T-cell (primary cell): ENCODE results near the gene CNPPD1. TPM values are rescaled to one million over a fixed set of nuclear protein-coding genes. Genes with fewer than 3 reads are reported as not detected.

Experiments used
- ATAC-seq, 4 experiments: fragments of 200-7000 bp in 3 of 4; fragments of 150-1000 bp in 1 of 4; cut with Tn5 transposase; replicated peaks in 1 of 4; 1 replicate in 3 of 4; 2 replicates in 1 of 4; pipeline ENCODE4 v1.10.0; 2021; ENCODE audit warnings: moderate library complexity in 3 of 4, mild to moderate bottlenecking in 2 of 4, moderate number of reproducible peaks in 1 of 4
- CTCF ChIA-PET, 2 donors: fragments of 300-600 bp; sonication (Branson Sonifier 250); formaldehyde crosslinking; loops; one replicate each; lab custom pipeline; 2022; ENCODE audit warnings: antibody characterized with exemption in 2 of 2; lab: Charles Lee
- POLR2A ChIA-PET, 2 donors: fragments of 300-600 bp; sonication (Branson Sonifier 250); formaldehyde crosslinking; loops; one replicate each; lab custom pipeline; 2022; ENCODE audit warnings: antibody characterized with exemption in 2 of 2; lab: Charles Lee
- DNase-seq, 35 experiments: peaks; one replicate each; pipeline versions ENCODE4 v3.0.0 to v3.0.0-alpha.2; 2013 to 2023
- H3K27ac ChIP-seq: one replicate; pipeline ENCODE4 v1.5.1; 2013; ENCODE audit warnings: low read length
- H3K27me3 ChIP-seq, 2 experiments: replicated peaks in 1 of 2; 1 replicate in 1 of 2; 2 replicates in 1 of 2; pipeline versions ENCODE4 v1.6.1 to v1.7.0; 2013; ENCODE audit warnings: low read length in 1 of 2, mixed read lengths in 1 of 2; ENCODE audit not compliant: control insufficient read depth in 2 of 2, insufficient read depth in 2 of 2; ENCODE audit errors: extremely low read depth in 1 of 2
- H3K36me3 ChIP-seq, 2 donors: 1 replicate in 1 of 2; 2 replicates in 1 of 2; pipeline versions ENCODE4 v1.6.1 to v1.7.0; 2013; ENCODE audit warnings: low read length in 1 of 2; ENCODE audit not compliant: control insufficient read depth in 2 of 2, insufficient read depth in 1 of 2; ENCODE audit errors: extremely low read depth in 1 of 2
- H3K4me1 ChIP-seq, 2 experiments: 1 replicate in 1 of 2; 2 replicates in 1 of 2; pipeline versions ENCODE4 v1.6.1 to v1.7.0; 2013; ENCODE audit warnings: low read length in 2 of 2, mixed read lengths in 1 of 2; ENCODE audit not compliant: insufficient read depth in 2 of 2, control insufficient read depth in 1 of 2; ENCODE audit errors: extremely low read depth in 1 of 2
- H3K4me3 ChIP-seq, 2 donors: 1 replicate in 1 of 2; 2 replicates in 1 of 2; pipeline versions ENCODE4 v1.5.1 to v1.7.0; 2013; ENCODE audit warnings: mild to moderate bottlenecking in 2 of 2, low read length in 1 of 2, moderate library complexity in 1 of 2; ENCODE audit not compliant: control insufficient read depth in 1 of 2; ENCODE audit errors: extremely low read depth in 1 of 2
- H3K9me3 ChIP-seq: 2 replicates; pipeline ENCODE4 v1.7.0; 2013
- H3K27ac Mint-ChIP-seq, 2 donors: one replicate each; pipeline ENCODE4 v1.8.0; 2020 to 2021; ENCODE audit warnings: mild to moderate bottlenecking in 2 of 2, mixed read lengths in 2 of 2
- H3K27me3 Mint-ChIP-seq, 2 donors: one replicate each; pipeline ENCODE4 v1.8.0; 2021 to 2022; ENCODE audit warnings: mixed read lengths in 2 of 2
- H3K36me3 Mint-ChIP-seq: one replicate; pipeline ENCODE4 v1.8.0; 2021; ENCODE audit warnings: mixed read lengths
- H3K4me1 Mint-ChIP-seq, 3 donors: one replicate each; pipeline ENCODE4 v1.8.0; 2020 to 2022; ENCODE audit warnings: mixed read lengths in 3 of 3, mild to moderate bottlenecking in 1 of 3
- H3K4me3 Mint-ChIP-seq, 3 donors: one replicate each; pipeline ENCODE4 v1.8.0; 2020 to 2022; ENCODE audit warnings: mild to moderate bottlenecking in 3 of 3, mixed read lengths in 3 of 3, moderate library complexity in 3 of 3
- H3K9me3 Mint-ChIP-seq, 3 donors: one replicate each; pipeline ENCODE4 v1.8.0; 2020 to 2022; ENCODE audit warnings: mixed read lengths in 3 of 3
- WGBS: methylation state at CpG from one replicate; pipeline ENCODE4 v1.1.5; 2013; ENCODE audit warnings: missing lambda C conversion rate; ENCODE audit not compliant: insufficient coverage; 5-methylcytosine and 5-hydroxymethylcytosine counted together
- total RNA-seq, 35 experiments: library from RNA in 6 of 35; stranded (reverse) in 6 of 35; fragments of 120-200 nt in 1 of 35; gene quantifications; one replicate each; pipeline versions ENCODE4 v1.2.1 to v1.2.4 and lab custom pipeline; 2013 to 2026

Gene CNPPD1
- total RNA-seq, 5 donors from 2014 or later (not counting 1 experiment from before 2014, with no cell fraction given) = 49.2 to 89.5 (median 83.2) TPM

DNA sequence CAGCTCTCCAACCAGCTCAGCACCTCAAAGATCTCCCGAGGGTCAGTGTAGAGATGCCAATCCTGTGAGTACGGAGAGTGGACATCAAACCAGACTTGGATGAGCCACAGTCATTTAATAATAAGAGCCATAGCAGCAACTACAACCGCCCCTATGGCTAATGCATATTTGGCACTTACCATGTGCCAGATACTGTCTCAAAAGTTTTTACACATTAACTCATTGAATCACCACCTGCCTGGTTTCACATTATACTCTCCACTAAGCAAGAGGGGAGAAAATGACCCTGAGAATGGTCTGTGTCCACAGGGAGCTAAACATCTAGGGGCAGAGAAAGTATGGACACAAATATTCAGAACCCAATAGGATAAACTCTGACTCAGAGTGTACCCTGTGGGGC lies 2.6 kb downstream of the CNPPD1 start:
- no peaks in the 10 kb centered on the region for H3K9me3 Mint-ChIP-seq
- H3K4me3 ChIP-seq = no peak overlapping the region
- peaks cover 20 to 51% of the 10 kb centered on the region in 2 experiments for H3K4me1 ChIP-seq
- peak overlapping the region; percentile 69 to 86 for H3K27ac Mint-ChIP-seq
- H3K4me3 Mint-ChIP-seq = peak overlapping the region; percentile 62 to 92 (median 88)
- H3K27me3 Mint-ChIP-seq = no peaks in the 10 kb centered on the region
- CTCF ChIA-PET = interaction anchor here (0.6 to 3.0 kb wide), 7 partner anchors 8 to 102 kb away, joined by 3 to 11 read pairs (median 5); partner anchors contain the start of gene NHEJ1 (in 1 of the 2)
- H3K36me3 ChIP-seq = peaks cover 4 to 39% of the 10 kb centered on the region in 2 donors
- H3K9me3 ChIP-seq = no peaks in the 10 kb centered on the region
- POLR2A ChIA-PET = interaction anchor here (0.6 to 1.0 kb wide), 4 partner anchors 32 to 146 kb away, joined by 3 to 6 read pairs (median 4); partner anchors contain the start of genes GLB1L (in 1 of the 2) and STK16 (in 1 of the 2)
- ATAC-seq = no peak
- H3K27ac ChIP-seq = no peak overlapping the region
- no peak for DNase-seq
- WGBS = 95% methylated on average over 2 of the region's 3 CpGs
- H3K4me1 Mint-ChIP-seq = peaks cover 42 to 58% (median 46%) of the 10 kb centered on the region in 3 donors
- no peaks in the 10 kb centered on the region for H3K27me3 ChIP-seq
- H3K36me3 Mint-ChIP-seq = peaks cover 32% of the 10 kb centered on the region

DNA sequence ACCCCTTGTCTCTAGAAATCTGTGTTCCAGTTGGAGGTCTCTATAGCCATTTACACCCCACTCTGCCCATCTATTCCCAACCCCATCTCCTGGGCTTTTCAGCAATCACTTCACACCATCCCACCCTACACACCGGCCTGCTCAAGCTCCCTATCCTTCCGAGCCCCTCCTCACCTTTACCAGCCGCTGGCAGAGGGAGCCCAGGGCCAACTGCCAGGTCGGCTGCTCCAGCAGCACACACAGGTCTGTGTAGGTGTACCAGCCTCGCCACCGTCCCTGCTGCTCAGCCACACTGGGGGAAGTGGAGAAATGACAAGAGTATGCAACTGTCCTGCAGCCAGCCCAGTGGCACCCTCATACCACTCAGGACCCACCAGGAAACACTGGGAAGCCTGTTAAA lies 3.5 kb downstream of the CNPPD1 start:
- DNase-seq (no peak), ATAC-seq (no peak)
- peak overlapping the region; percentile 15 to 39 for H3K27ac Mint-ChIP-seq
- peaks cover 15 to 45% of the 10 kb centered on the region in 2 experiments for H3K4me1 ChIP-seq
- ChIA-PET POLR2A (no interaction called here), CTCF (interaction anchor here (0.6 to 0.8 kb wide), 2 partner anchors 31 to 296 kb away, joined by 3 to 8 read pairs; no protein-coding TSS in a partner anchor)
- H3K4me3 ChIP-seq = no peak overlapping the region
- peaks cover 30% of the 10 kb centered on the region for H3K36me3 Mint-ChIP-seq
- no peak overlapping the region for H3K4me3 Mint-ChIP-seq
- no CpG with 5 or more reads among the region's 6 CpGs for WGBS
- no peaks in the 10 kb centered on the region for H3K9me3 Mint-ChIP-seq
- H3K27ac ChIP-seq = no peak overlapping the region
- H3K27me3 Mint-ChIP-seq = no peaks in the 10 kb centered on the region
- H3K9me3 ChIP-seq = no peaks in the 10 kb centered on the region
- H3K4me1 Mint-ChIP-seq = peaks cover 35 to 51% (median 41%) of the 10 kb centered on the region in 3 donors
- H3K27me3 ChIP-seq = no peaks in the 10 kb centered on the region
- peaks cover 4 to 39% of the 10 kb centered on the region in 2 donors for H3K36me3 ChIP-seq

DNA sequence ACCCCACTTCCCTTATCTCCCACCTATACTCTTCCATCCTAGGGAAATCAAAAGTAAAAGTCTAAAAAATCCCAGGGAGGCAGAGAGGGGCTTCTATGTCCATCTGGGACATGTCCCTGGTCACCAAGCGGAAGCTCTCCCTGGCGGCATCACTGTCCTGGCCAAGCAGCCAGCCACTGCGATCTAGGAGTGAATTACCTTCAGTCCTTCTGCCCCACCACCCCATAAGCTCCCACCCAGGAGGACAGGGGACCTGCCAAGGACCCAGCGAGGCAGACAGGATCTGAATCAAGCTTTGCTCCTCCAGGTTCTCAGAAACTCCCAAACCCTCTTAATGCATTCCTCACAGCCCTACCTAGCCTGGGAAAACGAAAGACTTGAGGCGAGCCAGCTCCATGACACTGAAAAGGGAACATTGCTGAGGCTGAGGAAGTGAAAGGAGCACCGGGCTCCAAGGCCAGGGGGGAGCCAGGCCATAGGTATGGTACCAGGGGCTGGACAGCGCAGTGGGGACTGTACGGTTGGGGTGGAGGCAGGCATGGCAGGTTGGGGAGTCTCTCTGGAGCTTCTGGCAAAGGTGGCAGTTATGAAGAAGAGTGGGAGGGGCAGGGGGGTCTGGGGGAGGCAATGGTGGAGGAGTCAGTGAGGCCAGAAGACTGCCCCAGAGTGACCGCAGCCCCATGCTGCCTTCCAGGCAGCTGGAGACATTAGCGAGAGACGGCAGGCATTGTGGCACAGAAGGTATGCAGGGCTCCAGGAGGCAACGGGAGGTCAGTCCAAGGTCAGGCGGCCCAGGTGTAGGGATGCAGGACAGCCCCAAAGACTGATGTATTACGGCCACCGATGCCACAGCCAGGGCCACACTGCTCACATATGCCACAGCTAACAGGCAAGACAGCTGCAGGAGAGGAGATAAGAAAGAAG lies 4.2 kb downstream of the CNPPD1 start:
- H3K27me3 Mint-ChIP-seq = no peaks in the 10 kb centered on the region
- no peak for DNase-seq
- H3K4me1 ChIP-seq = peaks cover 14 to 43% of the 10 kb centered on the region in 2 experiments
- H3K36me3 Mint-ChIP-seq = peaks cover 30% of the 10 kb centered on the region
- H3K27ac ChIP-seq = no peak overlapping the region
- ChIA-PET CTCF (interaction anchor here (0.6 to 2.6 kb wide), 9 partner anchors 8 to 295 kb away, joined by 3 to 32 read pairs (median 5); partner anchors contain the start of gene ZFAND2B (in 1 of the 2)), POLR2A (interaction anchor here in 1 of 2 donors (0.7 kb wide), 1 partner anchor 32 kb away, joined by 5 read pairs; no protein-coding TSS in a partner anchor)
- no peaks in the 10 kb centered on the region for H3K9me3 Mint-ChIP-seq
- WGBS = 91% methylated on average over 13 of the region's 16 CpGs
- no peak overlapping the region for H3K4me3 ChIP-seq
- ATAC-seq = no peak
- H3K27ac Mint-ChIP-seq = peak overlapping the region; percentile 23 to 39
- H3K9me3 ChIP-seq = no peaks in the 10 kb centered on the region
- no peak overlapping the region for H3K4me3 Mint-ChIP-seq
- H3K27me3 ChIP-seq = no peaks in the 10 kb centered on the region
- peaks cover 31 to 49% (median 39%) of the 10 kb centered on the region in 3 donors for H3K4me1 Mint-ChIP-seq
- peaks cover 4 to 39% of the 10 kb centered on the region in 2 donors for H3K36me3 ChIP-seq

DNA sequence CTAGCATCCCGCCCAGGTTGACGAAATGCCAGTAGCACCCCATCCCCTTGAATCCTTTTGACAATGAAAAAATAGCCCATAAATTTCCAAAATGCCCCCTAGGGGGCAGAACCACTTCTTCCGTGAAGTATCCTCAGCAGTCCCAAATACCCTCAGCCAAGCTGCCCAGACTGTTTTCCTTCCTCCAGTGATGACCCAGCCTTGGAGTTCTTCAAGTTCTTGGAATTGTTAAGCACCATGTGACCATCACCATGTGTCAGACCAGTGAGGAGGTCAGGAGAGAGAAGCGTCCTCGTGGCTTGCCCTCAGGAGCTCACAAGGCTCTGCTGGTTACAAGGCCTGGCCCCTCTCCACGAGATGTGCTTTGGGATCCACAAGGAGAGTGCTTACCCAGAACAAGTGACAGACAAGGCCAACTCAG lies 5.5 kb downstream of the CNPPD1 start:
- Histone ChIP-seq H3K4me1 (peaks cover 12 to 36% of the 10 kb centered on the region in 2 experiments), H3K27me3 (no peaks in the 10 kb centered on the region), H3K36me3 (peaks cover 4 to 39% of the 10 kb centered on the region in 2 donors), H3K9me3 (no peaks in the 10 kb centered on the region), H3K4me3 (no peak overlapping the region), H3K27ac (peak overlapping the region; percentile 24)
- ATAC-seq (peak in 3 of 4 experiments; percentile 56 to 77 (median 69)), DNase-seq (peak in 16 of 35 experiments; percentile 12 to 69 (median 23))
- Mint-ChIP-seq H3K4me3 (no peak overlapping the region), H3K27me3 (no peaks in the 10 kb centered on the region), H3K36me3 (peaks cover 30% of the 10 kb centered on the region), H3K27ac (peak overlapping the region; percentile 9 to 34), H3K9me3 (no peaks in the 10 kb centered on the region), H3K4me1 (peaks cover 25 to 45% (median 34%) of the 10 kb centered on the region in 3 donors)
- POLR2A ChIA-PET = no interaction called here
- CTCF ChIA-PET = interaction anchor here (0.8 to 2.6 kb wide), 10 partner anchors 8 to 124 kb away, joined by 3 to 32 read pairs (median 4); partner anchors contain the start of gene ZFAND2B (in 1 of the 2)
- WGBS = 72% methylated on average over 6 of the region's 6 CpGs

DNA sequence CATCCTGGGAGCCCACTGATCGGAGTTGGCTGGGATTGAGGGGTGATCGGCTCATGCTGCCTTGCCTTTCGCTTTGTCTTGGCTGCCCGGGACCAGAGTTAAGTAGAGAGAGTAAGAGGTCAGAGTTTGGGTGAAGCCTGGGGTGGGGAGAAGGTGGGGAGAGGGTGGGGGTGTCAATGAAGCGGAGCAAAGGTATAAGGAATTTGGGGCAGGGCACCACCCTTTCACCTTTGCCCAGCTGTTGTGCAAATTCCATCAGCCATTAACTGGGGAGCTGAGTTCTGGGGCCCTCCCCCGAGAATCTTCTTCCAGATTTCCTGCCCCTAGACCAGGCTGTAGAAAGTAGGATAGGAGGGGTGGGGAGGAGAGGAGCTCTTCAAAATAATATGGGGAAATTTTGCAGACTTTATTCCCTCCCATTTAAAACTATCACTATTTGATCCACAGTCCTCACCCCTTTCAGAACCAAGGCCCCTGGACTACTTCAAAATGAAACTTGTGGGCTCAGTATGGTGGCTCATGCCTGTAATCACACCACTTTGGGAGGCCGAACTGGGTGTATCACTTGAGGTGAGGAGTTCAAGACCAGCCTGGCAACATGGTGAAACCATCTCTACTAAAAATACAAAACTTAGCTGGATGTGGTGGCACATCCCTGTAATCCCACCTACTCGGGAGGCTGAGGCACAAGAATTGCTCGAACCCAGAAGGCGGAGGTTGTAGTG lies 6.6 kb downstream of the CNPPD1 start, which contains the start of gene SLC23A3:
TSS of gene SLC23A3 (minus strand) at position 100 of the 725 bp plus-strand sequence. CDS start at position 55, 45 bp downstream.
- no peaks in the 10 kb centered on the region for H3K9me3 ChIP-seq
- H3K27ac ChIP-seq = no peak within 1 kb of the TSS
- H3K4me1 Mint-ChIP-seq = peaks cover 14 to 34% (median 24%) of the 10 kb centered on the region in 3 donors
- H3K4me1 ChIP-seq = peaks cover 5 to 26% of the 10 kb centered on the region in 2 experiments
- no peak within 1 kb of the TSS for H3K27ac Mint-ChIP-seq
- 94% methylated on average over 3 of the region's 10 CpGs for WGBS
- CTCF ChIA-PET = interaction anchor here (0.6 to 2.6 kb wide), 9 partner anchors 10 to 125 kb away, joined by 3 to 32 read pairs (median 4); partner anchors contain the start of genes NHEJ1 (in 1 of the 2) and ZFAND2B (in 1 of the 2)
- peaks cover 30% of the 10 kb centered on the region for H3K36me3 Mint-ChIP-seq
- H3K36me3 ChIP-seq = peaks cover 4 to 39% of the 10 kb centered on the region in 2 donors
- DNase-seq = no peak
- H3K9me3 Mint-ChIP-seq = no peaks in the 10 kb centered on the region
- H3K27me3 Mint-ChIP-seq = no peaks in the 10 kb centered on the region
- POLR2A ChIA-PET = no interaction called here
- ATAC-seq = no peak
- no peaks in the 10 kb centered on the region for H3K27me3 ChIP-seq
- H3K4me3 ChIP-seq = no peak within 1 kb of the TSS
- no peak within 1 kb of the TSS for H3K4me3 Mint-ChIP-seq
